Measurements from ENCODE around the gene PHAF1.
"Not testable (repeated sequence)": the region's sequence is repeated elsewhere in the genome, so short reads cannot be mapped to it uniquely, and the experiment has no call there.

The PHAF1 gene

GRCh38 chr16:67105246-67105645, 4.5 kb upstream of the PHAF1 start:
- no peak for DNase-seq (ENCODE audit: low read depth in 3 of 3)

- no peak for DNase-seq (ENCODE audit: low read depth in 3 of 3)
Observed at GRCh38 chr16:67105881-67106280, 3.9 kb upstream of the PHAF1 start.

- no peak for DNase-seq (ENCODE audit: low read depth in 3 of 3)
Observed at GRCh38 chr16:67108489-67108888, 1.3 kb upstream of the PHAF1 start.

GRCh38 chr16:67108931-67109406, 772 bp upstream of the PHAF1 start:
- DNase-seq (ENCODE audit: low read depth in 3 of 3), result no peak

- no peak for DNase-seq (ENCODE audit: low read depth in 3 of 3)
Observed at GRCh38 chr16:67111951-67112444, 2.3 kb downstream of the PHAF1 start.

GRCh38 chr16:67112591-67113399, 3.1 kb downstream of the PHAF1 start:
- no peak for DNase-seq (ENCODE audit: low read depth in 3 of 3)

GRCh38 chr16:67114793-67115192, 5.1 kb downstream of the PHAF1 start:
- no peak for DNase-seq (ENCODE audit: low read depth in 3 of 3)

GRCh38 chr16:67115639-67116038, 5.9 kb downstream of the PHAF1 start:
- no peak for DNase-seq (ENCODE audit: low read depth in 3 of 3)

GRCh38 chr16:67116388-67117311, 6.9 kb downstream of the PHAF1 start:
- no peak for DNase-seq (ENCODE audit: low read depth in 3 of 3)

GRCh38 chr16:67117716-67118115, 8.0 kb downstream of the PHAF1 start:
- no peak for DNase-seq (ENCODE audit: low read depth in 3 of 3)

- DNase-seq (ENCODE audit: low read depth in 3 of 3), result no peak
Observed at GRCh38 chr16:67120025-67120424, 10.3 kb downstream of the PHAF1 start.

GRCh38 chr16:67122799-67123198, 13.1 kb downstream of the PHAF1 start:
- DNase-seq (ENCODE audit: low read depth in 3 of 3), result not testable (repeated sequence)

- no peak for DNase-seq (ENCODE audit: low read depth in 3 of 3)
Observed at GRCh38 chr16:67128417-67128816, 18.7 kb downstream of the PHAF1 start.

- no peak for DNase-seq (ENCODE audit: low read depth in 3 of 3)
Observed at GRCh38 chr16:67128887-67129286, 19.1 kb downstream of the PHAF1 start.

- no peak for DNase-seq (ENCODE audit: low read depth in 3 of 3)
Observed at GRCh38 chr16:67129422-67129821, 19.7 kb downstream of the PHAF1 start.

GRCh38 chr16:67137605-67138004, 27.9 kb downstream of the PHAF1 start:
- DNase-seq (ENCODE audit: low read depth in 3 of 3), result no peak

- no peak for DNase-seq (ENCODE audit: low read depth in 3 of 3)
Observed at GRCh38 chr16:67141391-67141790, 31.6 kb downstream of the PHAF1 start.

GRCh38 chr16:67142342-67142741, 32.6 kb downstream of the PHAF1 start:
- DNase-seq (ENCODE audit: low read depth in 3 of 3), result no peak

GRCh38 chr16:67144943-67145342, 35.2 kb downstream of the PHAF1 start:
- DNase-seq (ENCODE audit: low read depth in 3 of 3), result no peak

- no peak for DNase-seq (ENCODE audit: low read depth in 3 of 3)
Observed at GRCh38 chr16:67145746-67146145, 36.0 kb downstream of the PHAF1 start.

- DNase-seq (ENCODE audit: low read depth in 3 of 3), result no peak
Observed at GRCh38 chr16:67146523-67147357, 37.0 kb downstream of the PHAF1 start.
